IMR-90 (cell line): ENCODE results near the gene EGFL7. TPM values are rescaled to one million over a fixed set of nuclear protein-coding genes. Genes with fewer than 3 reads are reported as not detected.

ENCODE experiments used
- ATAC-seq: fragments of 200-7000 bp; cut with Tn5 transposase; 2 replicates; pipeline ENCODE4 v1.9.1; 2020; ENCODE audit warnings: low read depth, mild to moderate bottlenecking, moderate library complexity
- BruUV-seq: library from RNA; stranded (reverse); fragments of 400-500 nt; replicated peaks from 2 replicates; lab custom pipeline; 2021; lab: Mats Ljungman, UMichigan
- CTCF ChIA-PET: fragments of 300-600 bp; formaldehyde crosslinking; extraction: SDS; loops from one replicate; lab custom pipeline; 2021; ENCODE audit warnings: antibody characterized with exemption; lab: Yijun Ruan, JAX
- POLR2A ChIA-PET: fragments of 300-600 bp; sonication (Branson Sonifier 250); formaldehyde crosslinking; loops from one replicate; lab custom pipeline; 2022; ENCODE audit warnings: antibody characterized with exemption; ENCODE audit not compliant: unreplicated experiment; lab: Charles Lee
- DNase-seq: peaks from one replicate; pipeline ENCODE4 v3.0.0; 2013
- H2AFZ ChIP-seq: replicated peaks from 2 replicates; pipeline ENCODE3; 2013; ENCODE audit warnings: low read length, mild to moderate bottlenecking; ENCODE audit not compliant: poor library complexity
- H2AK5ac ChIP-seq: 2 replicates; pipeline ENCODE4 v1.6.1; 2013; ENCODE audit warnings: low read depth, low read length, inconsistent platforms
- H2AK9ac ChIP-seq: replicated peaks from 2 replicates; pipeline ENCODE3; 2013; ENCODE audit warnings: mild to moderate bottlenecking, low read depth, low read length, moderate library complexity; ENCODE audit not compliant: poor library complexity
- H2BK120ac ChIP-seq: 2 replicates; pipeline ENCODE4 v1.6.1; 2013; ENCODE audit warnings: low read depth, low read length, inconsistent platforms
- H2BK15ac ChIP-seq: 3 replicates; pipeline ENCODE4 v1.6.1; 2013; ENCODE audit warnings: low read depth, low read length, inconsistent platforms
- H2BK20ac ChIP-seq: 2 replicates; pipeline ENCODE4 v1.6.1; 2013; ENCODE audit warnings: low read depth, mild to moderate bottlenecking, inconsistent platforms, low read length, moderate library complexity
- H2BK5ac ChIP-seq: 2 replicates; pipeline ENCODE4 v1.6.1; 2013; ENCODE audit warnings: mild to moderate bottlenecking, low read depth, low read length, inconsistent platforms; ENCODE audit not compliant: poor library complexity, severe bottlenecking
- H3K14ac ChIP-seq: replicated peaks from 2 replicates; pipeline ENCODE4 v1.6.1; 2013; ENCODE audit warnings: low read depth, low read length, inconsistent platforms
- H3K18ac ChIP-seq: 2 replicates; pipeline ENCODE4 v1.6.1; 2013; ENCODE audit warnings: low read depth, low read length, control low read depth
- H3K23ac ChIP-seq: 2 replicates; pipeline ENCODE4 v1.6.1; 2013; ENCODE audit warnings: low read depth, low read length, inconsistent platforms
- H3K27ac ChIP-seq: 2 replicates; pipeline ENCODE4 v1.5.1; 2013; ENCODE audit warnings: mild to moderate bottlenecking, control low read depth, low read length; ENCODE audit not compliant: insufficient read depth
- H3K27me3 ChIP-seq: 2 replicates; pipeline ENCODE4 v1.6.1; 2013; ENCODE audit warnings: low read length; ENCODE audit not compliant: control insufficient read depth, insufficient read depth
- H3K36me3 ChIP-seq: 2 replicates; pipeline ENCODE4 v1.6.1; 2013; ENCODE audit warnings: low read length, mixed read lengths; ENCODE audit not compliant: control insufficient read depth, insufficient read depth
- H3K4ac ChIP-seq: 2 replicates; pipeline ENCODE4 v1.6.1; 2013; ENCODE audit warnings: low read depth, low read length, inconsistent platforms
- H3K4me1 ChIP-seq: 2 replicates; pipeline ENCODE4 v1.6.1; 2013; ENCODE audit warnings: low read length, mixed read lengths; ENCODE audit not compliant: control insufficient read depth, insufficient read depth
- H3K4me2 ChIP-seq: 2 replicates; pipeline ENCODE4 v1.6.1; 2013; ENCODE audit warnings: low read depth, mild to moderate bottlenecking, control low read depth, low read length, moderate library complexity
- H3K4me3 ChIP-seq: 2 replicates; pipeline ENCODE4 v1.5.1; 2013; ENCODE audit warnings: low read depth, mild to moderate bottlenecking, control low read depth, low read length, moderate library complexity; ENCODE audit not compliant: insufficient read depth
- H3K56ac ChIP-seq: 2 replicates; pipeline ENCODE4 v1.6.1; 2013; ENCODE audit warnings: low read length, inconsistent platforms; ENCODE audit not compliant: insufficient read depth; ENCODE audit errors: extremely low read depth
- H3K79me1 ChIP-seq, 2 experiments: 2 replicates each; pipeline ENCODE4 v1.6.1; 2013; ENCODE audit warnings: low read length in 2 of 2, inconsistent platforms in 1 of 2, low read depth in 1 of 2
- H3K9ac ChIP-seq: 2 replicates; pipeline ENCODE4 v1.6.1; 2013; ENCODE audit warnings: low read depth, low read length, control low read depth
- H3K9me1 ChIP-seq: 2 replicates; pipeline ENCODE4 v1.6.1; 2013; ENCODE audit warnings: low read length, inconsistent platforms; ENCODE audit not compliant: insufficient read depth
- H3K9me3 ChIP-seq: 2 replicates; pipeline ENCODE4 v1.6.1; 2013; ENCODE audit warnings: low read length; ENCODE audit not compliant: control insufficient read depth, insufficient read depth
- H4K20me1 ChIP-seq: 2 replicates; pipeline ENCODE4 v1.6.1; 2013; ENCODE audit warnings: low read length, inconsistent platforms; ENCODE audit not compliant: insufficient read depth
- H4K5ac ChIP-seq: 2 replicates; pipeline ENCODE4 v1.6.1; 2013; ENCODE audit warnings: mild to moderate bottlenecking, low read depth, low read length, control low read depth
- H4K8ac ChIP-seq, 2 experiments: 2 replicates each; pipeline ENCODE4 v1.6.1; 2013; ENCODE audit warnings: low read depth in 2 of 2, low read length in 2 of 2, control low read depth in 1 of 2, inconsistent platforms in 1 of 2
- H4K91ac ChIP-seq: 2 replicates; pipeline ENCODE4 v1.6.1; 2013; ENCODE audit warnings: low read depth, low read length, inconsistent platforms; ENCODE audit not compliant: insufficient read depth
- CEBPB ChIP-seq: IDR thresholded peaks from 2 replicates; pipeline ENCODE4 v1.6.1; 2012; ENCODE audit warnings: low read depth, low read length, improper control_type of control experiment
- CTCF ChIP-seq: conservative IDR thresholded peaks from 2 replicates; pipeline ENCODE4 v1.5.1; 2012; ENCODE audit warnings: mild to moderate bottlenecking, low read depth, low read length, improper control_type of control experiment
- ELK1 ChIP-seq: fragments of 150-350 bp; IDR thresholded peaks from 2 replicates; pipeline ENCODE4 v1.6.1; 2016; ENCODE audit warnings: low read depth, mild to moderate bottlenecking, low read length, moderate library complexity, borderline replicate concordance
- MAFK ChIP-seq: IDR thresholded peaks from 2 replicates; pipeline ENCODE4 v1.6.1; 2012; ENCODE audit warnings: low read depth, low read length, improper control_type of control experiment
- MAZ ChIP-seq: IDR thresholded peaks from 2 replicates; pipeline ENCODE4 v1.6.1; 2012; ENCODE audit warnings: low read depth, mild to moderate bottlenecking, low read length, improper control_type of control experiment, moderate library complexity, borderline replicate concordance
- MXI1 ChIP-seq: IDR thresholded peaks from 2 replicates; pipeline ENCODE4 v1.6.1; 2012; ENCODE audit warnings: low read depth, mild to moderate bottlenecking, low read length, moderate library complexity, borderline replicate concordance
- NFE2L2 ChIP-seq: fragments of 150-350 bp; IDR thresholded peaks from 2 replicates; pipeline ENCODE4 v1.6.1; 2016; ENCODE audit warnings: low read depth, mild to moderate bottlenecking, low read length
- RCOR1 ChIP-seq: IDR thresholded peaks from 2 replicates; pipeline ENCODE4 v1.6.1; 2012; ENCODE audit warnings: mild to moderate bottlenecking, low read length, improper control_type of control experiment; ENCODE audit not compliant: insufficient replicate concordance
- RFX5 ChIP-seq: IDR thresholded peaks from 2 replicates; pipeline ENCODE4 v1.8.0; 2012; ENCODE audit warnings: low read depth, mild to moderate bottlenecking, low read length, moderate library complexity
- SMC3 ChIP-seq: fragments of 150-350 bp; IDR thresholded peaks from 2 replicates; pipeline ENCODE4 v1.6.1; 2016; ENCODE audit warnings: low read depth, mild to moderate bottlenecking, antibody characterized with exemption, low read length, moderate library complexity
- WGBS, 2 experiments: methylation state at CpG; one replicate each; pipeline versions ENCODE4 v1.1.5 to v1.1.7; 2013; ENCODE audit warnings: missing lambda C conversion rate in 2 of 2; ENCODE audit not compliant: insufficient read length in 1 of 2; ENCODE audit errors: extremely low coverage in 2 of 2; 5-methylcytosine and 5-hydroxymethylcytosine counted together
- dilution Hi-C: fragments of 300-500 bp; cut with HindIII; formaldehyde crosslinking; loops from one replicate; pipeline ENCODE4 v1.14.3; 2018; ENCODE audit warnings: low sequenced_read_pairs; ENCODE audit not compliant: unreplicated experiment
- in situ Hi-C: fragments of 300-500 bp; cut with MboI; formaldehyde crosslinking; loops from 3 replicates; pipeline ENCODE4 v1.14.3; 2019; ENCODE audit warnings: low sequenced_read_pairs, inconsistent platforms, mixed read lengths
- intact Hi-C: fragments of 100-400 bp; cut with micrococcal nuclease; formaldehyde crosslinking; loops from 2 replicates; pipeline ENCODE4 v1.10.0; 2022
- polyA plus RNA-seq, 3 experiments: library from polyadenylated mRNA; depleted of rRNA; stranded (reverse); fragments of >200 nt; gene quantifications; 2 replicates each; pipeline ENCODE4 v1.2.3, GENCODE V29; 2012; ENCODE audit warnings: low replicate concordance in 1 of 3
- total RNA-seq: library from RNA; depleted of rRNA; stranded (reverse); fragments of >200 nt; gene quantifications from 2 replicates; pipeline ENCODE4 v1.2.3, GENCODE V29; 2012

Gene EGFL7
- total and polyA plus RNA-seq, 2 of the 4 experiments (the other 2 are of a cell fraction), result 2.2 to 10.4 TPM

- Histone ChIP-seq H3K4me2 (no peak overlapping the region), H3K18ac (no peak overlapping the region), H3K56ac (no peak overlapping the region), H4K5ac (no peak overlapping the region), H3K9ac (no peak overlapping the region), H3K4ac (no peak overlapping the region), H3K9me1 (no peaks in the 10 kb centered on the region), H3K27me3 (peaks cover 20% of the 10 kb centered on the region), H2AK9ac (no peak overlapping the region), H4K91ac (no peak overlapping the region), H3K4me1 (no peaks in the 10 kb centered on the region), H3K9me3 (no peaks in the 10 kb centered on the region), H2AFZ (no peak overlapping the region), H3K14ac (no peak overlapping the region), H2AK5ac (no peak overlapping the region), H3K27ac (no peak overlapping the region), H3K4me3 (no peak overlapping the region), H3K36me3 (no peaks in the 10 kb centered on the region), H2BK120ac (no peak overlapping the region), H2BK15ac (no peak overlapping the region), H4K8ac (no peak overlapping the region), H3K23ac (no peak overlapping the region), H4K20me1 (no peaks in the 10 kb centered on the region), H2BK5ac (no peak overlapping the region), H3K79me1 (no peaks in the 10 kb centered on the region), H2BK20ac (no peak overlapping the region)
- no peak for ATAC-seq
- intact Hi-C loops, result no loop called here
- 61% methylated on average over 4 of the region's 12 CpGs; no CpG with 5 or more reads in 1 of the 2 experiments for WGBS, 2 experiments
- dilution Hi-C loops, result no loop called here
- TF ChIP-seq CEBPB (no peak), CTCF (no peak), RCOR1 (no peak), ELK1 (no peak), RFX5 (no peak), SMC3 (no peak), MAZ (no peak), NFE2L2 (no peak), MAFK (no peak), MXI1 (no peak)
- in situ Hi-C loops, result no loop called here
- DNase-seq, result no peak
- ChIA-PET CTCF (no interaction called here), POLR2A (no interaction called here)
- no TSS peak for BruUV-seq
These were observed 40.7 kb downstream of the EGFL7 start for GRCh38 chr9:136703276-136703860.
